B cell (primary cell): ENCODE measurements around the gene TMEM214. TPM values are rescaled to one million over a fixed set of nuclear protein-coding genes. Genes with fewer than 3 reads are reported as not detected.

Experiments used
- ATAC-seq: fragments of 200-7000 bp; cut with Tn5 transposase; one replicate; pipeline ENCODE4 v1.10.0; 2021; ENCODE audit warnings: low read depth, mild to moderate bottlenecking, moderate number of reproducible peaks, moderate library complexity
- CTCF ChIA-PET: fragments of 350-600 bp; sonication (Branson Sonifier 250); formaldehyde crosslinking; loops from one replicate; lab custom pipeline; 2021; ENCODE audit warnings: antibody characterized with exemption, inconsistent platforms; lab: Charles Lee
- POLR2A ChIA-PET: fragments of 350-600 bp; sonication (Branson Sonifier 250); formaldehyde crosslinking; loops from one replicate; lab custom pipeline; 2021; ENCODE audit warnings: antibody characterized with exemption; lab: Charles Lee
- DNase-seq: peaks from one replicate; pipeline ENCODE4 v3.0.0; 2013
- H2AFZ ChIP-seq: 2 replicates; pipeline ENCODE4 v1.6.1; 2012; ENCODE audit warnings: mild to moderate bottlenecking, low read depth, low read length; ENCODE audit not compliant: insufficient read depth, poor library complexity, severe bottlenecking
- H3K27ac ChIP-seq, 2 donors: 1 replicate in 1 of 2; 2 replicates in 1 of 2; pipeline ENCODE4 v1.5.1; 2012 to 2013; ENCODE audit warnings: low read length in 2 of 2, mild to moderate bottlenecking in 2 of 2, moderate library complexity in 1 of 2
- H3K27me3 ChIP-seq, 4 experiments: fragments of 200-600 bp in 1 of 4; sonication (generic) in 1 of 4; replicated peaks in 1 of 4; 1 replicate in 2 of 4; 2 replicates in 2 of 4; pipeline versions ENCODE4 v1.6.1 to v1.7.0; 2013 to 2016; ENCODE audit warnings: low read length in 3 of 4, mild to moderate bottlenecking in 2 of 4, mixed read lengths in 1 of 4, moderate library complexity in 1 of 4; ENCODE audit not compliant: insufficient read depth in 4 of 4, control insufficient read depth in 3 of 4; ENCODE audit errors: control extremely low read depth in 1 of 4
- H3K36me3 ChIP-seq, 2 experiments: replicated peaks in 1 of 2; 1 replicate in 1 of 2; 2 replicates in 1 of 2; pipeline versions ENCODE4 v1.6.1 to v1.7.1; 2013; ENCODE audit warnings: low read length in 1 of 2; ENCODE audit not compliant: insufficient read depth in 2 of 2, control insufficient read depth in 1 of 2; ENCODE audit errors: control extremely low read depth in 1 of 2, extremely low read depth in 1 of 2
- H3K4me1 ChIP-seq, 2 donors: fragments of 200-600 bp in 1 of 2; sonication (generic) in 1 of 2; 1 replicate in 1 of 2; 2 replicates in 1 of 2; pipeline versions ENCODE4 v1.5.1 to v1.6.1; 2013 to 2017; ENCODE audit warnings: low read length in 2 of 2; ENCODE audit not compliant: control insufficient read depth in 2 of 2, insufficient read depth in 2 of 2
- H3K4me2 ChIP-seq: replicated peaks from 2 replicates; pipeline ENCODE3; 2012; ENCODE audit warnings: mild to moderate bottlenecking, low read depth, low read length; ENCODE audit not compliant: poor library complexity, severe bottlenecking
- H3K4me3 ChIP-seq, 5 experiments: fragments of 200-600 bp in 1 of 5; sonication (generic) in 1 of 5; 1 replicate in 3 of 5; 2 replicates in 2 of 5; pipeline versions ENCODE4 v1.5.1 to v1.7.0; 2011 to 2016; ENCODE audit warnings: low read length in 4 of 5, mild to moderate bottlenecking in 4 of 5, low read depth in 2 of 5, control low read depth in 1 of 5, moderate library complexity in 1 of 5; ENCODE audit not compliant: insufficient read depth in 1 of 5; ENCODE audit errors: control extremely low read depth in 1 of 5, extremely low read depth in 1 of 5
- H3K79me2 ChIP-seq: fragments of 200-600 bp; sonication (generic); one replicate; pipeline ENCODE4 v1.6.0; 2016; ENCODE audit warnings: low read length; ENCODE audit not compliant: control insufficient read depth, insufficient read depth
- H3K9ac ChIP-seq: fragments of 200-600 bp; sonication (generic); 2 replicates; pipeline ENCODE4 v1.6.1; 2017; ENCODE audit warnings: mild to moderate bottlenecking, low read length, moderate library complexity
- H3K9me3 ChIP-seq, 3 donors: one replicate each; pipeline versions ENCODE4 v1.6.1 to v1.7.1; 2013; ENCODE audit warnings: low read length in 2 of 3; ENCODE audit not compliant: control insufficient read depth in 2 of 3, insufficient read depth in 1 of 3; ENCODE audit errors: control extremely low read depth in 1 of 3
- H4K20me1 ChIP-seq: 2 replicates; pipeline ENCODE4 v1.6.0; 2012; ENCODE audit warnings: mild to moderate bottlenecking, low read length; ENCODE audit not compliant: insufficient read depth, control insufficient read depth, poor library complexity, severe bottlenecking
- H3K27ac Mint-ChIP-seq: one replicate; pipeline ENCODE4 v1.8.0; 2021; ENCODE audit warnings: mixed read lengths
- H3K27me3 Mint-ChIP-seq: one replicate; pipeline ENCODE4 v1.8.0; 2021; ENCODE audit warnings: mixed read lengths
- H3K4me1 Mint-ChIP-seq: one replicate; pipeline ENCODE4 v1.8.0; 2021; ENCODE audit warnings: mixed read lengths
- H3K4me3 Mint-ChIP-seq: one replicate; pipeline ENCODE4 v1.8.0; 2021; ENCODE audit warnings: mixed read lengths
- H3K9me3 Mint-ChIP-seq: one replicate; pipeline ENCODE4 v1.8.0; 2022; ENCODE audit warnings: mixed read lengths; ENCODE audit not compliant: insufficient read depth
- CTCF ChIP-seq: fragments of 200-600 bp; IDR thresholded peaks from one replicate; pipeline ENCODE4 v1.8.0; 2022; ENCODE audit warnings: antibody characterized with exemption, mild to moderate bottlenecking
- EZH2 ChIP-seq: IDR thresholded peaks from 2 replicates; pipeline ENCODE4 v1.6.1; 2012; ENCODE audit warnings: borderline replicate concordance, low read depth, mild to moderate bottlenecking, moderate library complexity, low read length; ENCODE audit not compliant: insufficient read depth, poor library complexity, severe bottlenecking
- WGBS: methylation state at CpG from one replicate; pipeline ENCODE4 v1.1.5; 2013; ENCODE audit warnings: missing lambda C conversion rate; ENCODE audit not compliant: insufficient coverage; 5-methylcytosine and 5-hydroxymethylcytosine counted together
- intact Hi-C: fragments of 100-400 bp; cut with micrococcal nuclease; formaldehyde crosslinking; loops from one replicate; pipeline ENCODE4 v1.10.0; 2022
- polyA plus RNA-seq: library from polyadenylated mRNA; depleted of rRNA; stranded (reverse); fragments of >200 nt; gene quantifications from 2 replicates; pipeline ENCODE4 v1.2.3, GENCODE V29; 2012
- total RNA-seq, 2 donors: library from RNA; stranded (reverse); fragments of 120-200 nt in 1 of 2; gene quantifications; 1 replicate in 1 of 2; 2 replicates in 1 of 2; pipeline versions ENCODE4 v1.2.3 to v1.2.4, GENCODE V29; 2013 to 2022

The TMEM214 gene
- total and polyA plus RNA-seq, 2 donors (not counting 1 experiment from before 2014, with no cell fraction given), result 80.1 to 91.1 TPM

GRCh38 chr2:27053776-27054175 lies 21.0 kb downstream of the TMEM214 start:
- H3K9ac ChIP-seq, result no peak overlapping the region
- Mint-ChIP-seq H3K9me3 (no peaks in the 10 kb centered on the region), H3K27ac (no peak overlapping the region), H3K4me1 (peaks cover 17% of the 10 kb centered on the region), H3K27me3 (peaks cover 7% of the 10 kb centered on the region), H3K4me3 (peak overlapping the region; percentile 95)
- H4K20me1 ChIP-seq, result no peaks in the 10 kb centered on the region
- H3K4me1 ChIP-seq, result peaks cover 4 to 15% of the 10 kb centered on the region in 2 donors
- H3K4me3 ChIP-seq, result no peak overlapping the region
- 99% methylated on average over 7 of the region's 8 CpGs for WGBS
- peaks cover 0 to 26% of the 10 kb centered on the region in 2 experiments for H3K36me3 ChIP-seq
- CTCF ChIA-PET, result interaction anchor here (0.8 to 3.0 kb wide), 3 partner anchors 18 to 226 kb away, joined by 3 to 11 read pairs (median 3); partner anchors contain the start of gene OST4
- no peak for DNase-seq
- no peaks in the 10 kb centered on the region for H3K27me3 ChIP-seq
- TF ChIP-seq CTCF (no peak), EZH2 (no peak)
- intact Hi-C loops, result no loop called here
- no peak overlapping the region for H3K27ac ChIP-seq
- ATAC-seq, result no peak
- H2AFZ ChIP-seq, result no peak overlapping the region
- POLR2A ChIA-PET, result interaction anchor here (0.6 kb wide), 1 partner anchor 14 kb away, joined by 7 read pairs; no protein-coding TSS in a partner anchor
- no peak overlapping the region for H3K4me2 ChIP-seq
- no peaks in the 10 kb centered on the region for H3K9me3 ChIP-seq
- H3K79me2 ChIP-seq, result no peaks in the 10 kb centered on the region

- H3K4me1 ChIP-seq, result peaks cover 4 to 8% of the 10 kb centered on the region in 2 donors
- H3K9me3 Mint-ChIP-seq, result no peaks in the 10 kb centered on the region
- no peak overlapping the region for H3K9ac ChIP-seq
- 100% methylated on average over 6 of the region's 11 CpGs for whole genome bisulfite sequencing
- intact Hi-C loops, result no loop called here
- CTCF ChIA-PET, result interaction anchor here (1.1 to 3.0 kb wide), 3 partner anchors 17 to 111 kb away, joined by 3 to 11 read pairs (median 4); partner anchors contain the start of gene OST4
- H3K4me1 Mint-ChIP-seq, result peaks cover 13% of the 10 kb centered on the region
- H3K4me3 ChIP-seq, result no peak overlapping the region
- POLR2A ChIA-PET, result interaction anchor here (0.6 kb wide), 1 partner anchor 16 kb away, joined by 5 read pairs; the partner anchor contains the start of gene OST4
- no peak overlapping the region for H2AFZ ChIP-seq
- TF ChIP-seq EZH2 (no peak), CTCF (no peak)
- ATAC-seq, result no peak
- H3K9me3 ChIP-seq, result no peaks in the 10 kb centered on the region
- no peaks in the 10 kb centered on the region for H4K20me1 ChIP-seq
- DNase-seq, result no peak
- H3K4me2 ChIP-seq, result no peak overlapping the region
- peaks cover 7% of the 10 kb centered on the region for H3K27me3 Mint-ChIP-seq
- no peak overlapping the region for H3K27ac Mint-ChIP-seq
- H3K27ac ChIP-seq, result no peak overlapping the region
- H3K36me3 ChIP-seq, result peaks cover 0 to 26% of the 10 kb centered on the region in 2 experiments
- no peaks in the 10 kb centered on the region for H3K79me2 ChIP-seq
- H3K4me3 Mint-ChIP-seq, result no peak overlapping the region
- no peaks in the 10 kb centered on the region for H3K27me3 ChIP-seq
Measured at GRCh38 chr2:27054721-27055120, 22.0 kb downstream of the TMEM214 start.
